ENCODE data around the gene GYS2. TPM values are rescaled to one million over a fixed set of nuclear protein-coding genes. Genes with fewer than 3 reads are reported as not detected.

Gene GYS2
- total and polyA plus RNA-seq, 9 of the 15 experiments (the other 6 are each of a cell fraction or from before 2014, with no cell fraction given): not detected

DNA sequence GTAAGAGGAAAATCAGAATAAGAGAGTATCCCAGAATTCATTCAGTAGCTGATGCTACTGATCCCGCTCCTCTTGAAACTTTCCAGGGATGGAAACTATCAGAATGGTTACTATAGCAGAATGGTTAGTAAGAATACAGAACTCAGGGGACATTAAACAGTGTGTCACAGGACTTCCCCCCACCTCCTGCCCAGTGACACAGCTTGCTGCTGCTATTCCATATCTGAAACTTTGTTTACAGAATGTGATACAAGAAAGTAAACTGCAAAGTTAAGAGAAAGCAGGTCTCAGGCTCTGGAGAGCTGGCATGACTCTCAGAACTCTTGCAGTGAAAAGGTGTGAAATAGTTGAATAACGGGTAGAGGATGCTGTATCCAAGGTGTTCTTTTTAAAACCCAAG lies 75.2 kb downstream of the GYS2 start (continued):
- TF ChIP-seq, protein P1, sequence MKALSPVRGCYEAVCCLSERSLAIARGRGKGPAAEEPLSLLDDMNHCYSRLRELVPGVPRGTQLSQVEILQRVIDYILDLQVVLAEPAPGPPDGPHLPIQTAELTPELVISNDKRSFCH (CRISPR knock-in tag; IDR thresholded peaks at IDR 0.05): no peak
- TF ChIP-seq, protein P1 (tag; IDR thresholded peaks at IDR 0.05): no peak
- TF ChIP-seq LEF1 (IDR thresholded peaks at IDR 0.05) (no peak), POLR3G (IDR thresholded peaks at IDR 0.05; ENCODE audit: extremely low read depth, insufficient read length, insufficient replicate concordance) (no peak), KAT7 (CRISPR knock-in tag; IDR thresholded peaks at IDR 0.05; ENCODE audit: borderline replicate concordance) (no peak), ZNF696 (CRISPR knock-in tag; conservative IDR thresholded peaks at IDR 0.05) (no peak), GATA2 (CRISPR knock-in tag; IDR thresholded peaks at IDR 0.05) (no peak)
- TF ChIP-seq, protein P2, sequence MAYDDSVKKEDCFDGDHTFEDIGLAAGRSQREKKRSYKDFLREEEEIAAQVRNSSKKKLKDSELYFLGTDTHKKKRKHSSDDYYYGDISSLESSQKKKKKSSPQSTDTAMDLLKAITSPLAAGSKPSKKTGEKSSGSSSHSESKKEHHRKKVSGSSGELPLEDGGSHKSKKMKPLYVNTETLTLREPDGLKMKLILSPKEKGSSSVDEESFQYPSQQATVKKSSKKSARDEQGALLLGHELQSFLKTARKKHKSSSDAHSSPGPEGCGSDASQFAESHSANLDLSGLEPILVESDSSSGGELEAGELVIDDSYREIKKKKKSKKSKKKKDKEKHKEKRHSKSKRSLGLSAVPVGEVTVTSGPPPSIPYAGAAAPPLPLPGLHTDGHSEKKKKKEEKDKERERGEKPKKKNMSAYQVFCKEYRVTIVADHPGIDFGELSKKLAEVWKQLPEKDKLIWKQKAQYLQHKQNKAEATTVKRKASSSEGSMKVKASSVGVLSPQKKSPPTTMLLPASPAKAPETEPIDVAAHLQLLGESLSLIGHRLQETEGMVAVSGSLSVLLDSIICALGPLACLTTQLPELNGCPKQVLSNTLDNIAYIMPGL (CRISPR knock-in tag; IDR thresholded peaks at IDR 0.05): no peak

DNA sequence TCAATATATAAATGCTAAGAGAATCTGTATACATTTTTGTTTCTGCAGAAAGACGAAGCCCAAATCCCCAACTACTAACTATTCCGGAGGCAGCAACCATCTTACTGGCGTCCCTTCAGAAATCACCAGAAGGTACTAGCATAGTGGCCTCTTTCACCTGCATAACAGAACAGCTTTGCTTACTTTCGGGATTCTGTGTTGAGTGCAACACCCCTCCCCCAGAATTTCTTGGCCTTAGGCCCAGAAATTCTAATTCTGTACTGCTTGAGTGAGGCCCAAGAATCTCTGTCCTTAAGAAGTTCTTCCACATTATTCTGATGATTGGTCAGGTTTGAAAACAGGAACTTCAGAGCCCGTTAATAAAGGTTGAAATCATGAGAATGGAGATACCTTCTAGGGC lies 75.7 kb downstream of the GYS2 start:
- Histone ChIP-seq H3K9ac (ENCODE audit: insufficient read depth in 1 of 2, low read depth in 2 of 2, low read length in 2 of 2) (no peak overlapping the region), H3K9me1 (ENCODE audit: control insufficient read depth, insufficient read depth, low read length) (no peaks in the 10 kb centered on the region), H3K36me3 (ENCODE audit: control insufficient read depth, insufficient read depth, low read length) (no peaks in the 10 kb centered on the region), H3K79me2 (ENCODE audit: control insufficient read depth, insufficient read depth, low read length) (no peaks in the 10 kb centered on the region), H3K27me3 (ENCODE audit: control insufficient read depth in 2 of 2, insufficient read depth in 2 of 2, low read length in 2 of 2) (peaks cover 4 to 13% of the 10 kb centered on the region in 2 experiments; a peak in 3 of 5 replicates), H3K4me3 (no peak overlapping the region), H3K27ac (ENCODE audit: extremely low read depth, low read depth, low read length) (no peak overlapping the region), H3K4me1 (replicated peaks in 1 of 2; ENCODE audit: control insufficient read depth in 2 of 2, insufficient read depth in 2 of 2, low read length in 2 of 2) (peaks cover 0 to 8% of the 10 kb centered on the region in 2 experiments; a peak in 2 of 5 replicates), H2AFZ (ENCODE audit: low read depth, low read length) (no peak overlapping the region), H4K20me1 (replicated peaks; ENCODE audit: control insufficient read depth, insufficient read depth, low read length) (no peaks in the 10 kb centered on the region), H3K4me2 (ENCODE audit: insufficient read depth, low read length) (no peak overlapping the region), H3K9me3 (replicated peaks; ENCODE audit: control insufficient read depth, insufficient read depth, low read depth, low read length) (no peaks in the 10 kb centered on the region)
- CTCF ChIA-PET (ENCODE audit: low intra/inter-chr PET ratio): no interaction called here
- no peak for ATAC-seq
- in situ Hi-C loops (cut with MboI): no loop called here
- FAIRE-seq: no peak
- BruUV-seq (replicated peaks): no TSS peak
- DNase-seq (ENCODE audit: extremely low read depth in 1 of 4, low spot score in 3 of 4): no peak
- 0% methylated on average over 4 of the region's 5 CpGs for WGBS (ENCODE audit: insufficient coverage, low coverage, missing lambda C conversion rate)
- POLR2A ChIA-PET: no interaction called here
- intact Hi-C loops (cut with micrococcal nuclease): no loop called here
- TF ChIP-seq, protein P3, sequence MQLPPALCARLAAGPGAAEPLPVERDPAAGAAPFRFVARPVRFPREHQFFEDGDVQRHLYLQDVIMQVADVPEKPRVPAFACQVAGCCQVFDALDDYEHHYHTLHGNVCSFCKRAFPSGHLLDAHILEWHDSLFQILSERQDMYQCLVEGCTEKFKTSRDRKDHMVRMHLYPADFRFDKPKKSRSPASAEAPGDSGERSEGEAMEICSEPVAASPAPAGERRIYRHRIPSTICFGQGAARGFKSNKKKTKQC (CRISPR knock-in tag; IDR thresholded peaks at IDR 0.05): no peak
- TF ChIP-seq ZBED1 (IDR thresholded peaks at IDR 0.05) (no peak), RFX5 (IDR thresholded peaks at IDR 0.05; ENCODE audit: low read depth, low read length) (no peak), ZFP1 (CRISPR knock-in tag; IDR thresholded peaks at IDR 0.05) (no peak), NEUROD1 (IDR thresholded peaks at IDR 0.05; ENCODE audit: borderline replicate concordance, low read depth, low read length, partially characterized antibody) (no peak), YY1 (IDR thresholded peaks at IDR 0.05; ENCODE audit: borderline replicate concordance in 1 of 3, control insufficient read depth in 1 of 3, extremely low read depth in 1 of 3, insufficient read depth in 3 of 3, insufficient read length in 1 of 3, insufficient replicate concordance in 2 of 3, low read depth in 1 of 3, low read length in 2 of 3) (no peak), MYNN (IDR thresholded peaks at IDR 0.05) (no peak), MYNN (CRISPR knock-in tag; IDR thresholded peaks at IDR 0.05) (no peak)
- TF ChIP-seq, protein P4, sequence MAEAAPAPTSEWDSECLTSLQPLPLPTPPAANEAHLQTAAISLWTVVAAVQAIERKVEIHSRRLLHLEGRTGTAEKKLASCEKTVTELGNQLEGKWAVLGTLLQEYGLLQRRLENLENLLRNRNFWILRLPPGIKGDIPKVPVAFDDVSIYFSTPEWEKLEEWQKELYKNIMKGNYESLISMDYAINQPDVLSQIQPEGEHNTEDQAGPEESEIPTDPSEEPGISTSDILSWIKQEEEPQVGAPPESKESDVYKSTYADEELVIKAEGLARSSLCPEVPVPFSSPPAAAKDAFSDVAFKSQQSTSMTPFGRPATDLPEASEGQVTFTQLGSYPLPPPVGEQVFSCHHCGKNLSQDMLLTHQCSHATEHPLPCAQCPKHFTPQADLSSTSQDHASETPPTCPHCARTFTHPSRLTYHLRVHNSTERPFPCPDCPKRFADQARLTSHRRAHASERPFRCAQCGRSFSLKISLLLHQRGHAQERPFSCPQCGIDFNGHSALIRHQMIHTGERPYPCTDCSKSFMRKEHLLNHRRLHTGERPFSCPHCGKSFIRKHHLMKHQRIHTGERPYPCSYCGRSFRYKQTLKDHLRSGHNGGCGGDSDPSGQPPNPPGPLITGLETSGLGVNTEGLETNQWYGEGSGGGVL (CRISPR knock-in tag; IDR thresholded peaks at IDR 0.05): no peak
- TF ChIP-seq, protein P5, sequence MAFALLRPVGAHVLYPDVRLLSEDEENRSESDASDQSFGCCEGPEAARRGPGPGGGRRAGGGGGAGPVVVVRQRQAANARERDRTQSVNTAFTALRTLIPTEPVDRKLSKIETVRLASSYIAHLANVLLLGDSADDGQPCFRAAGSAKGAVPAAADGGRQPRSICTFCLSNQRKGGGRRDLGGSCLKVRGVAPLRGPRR (CRISPR knock-in tag; IDR thresholded peaks at IDR 0.05): no peak

Data from K562 (cell line).